Activated CD8-positive, alpha-beta memory T cell treated with anti-CD3 and anti-CD28 coated beads, Interleukin-2, amount 10 ng/mL, durations not matched to agents 7 days and 5 days (primary cell): ENCODE data around the gene TMEM44. TPM values are rescaled to one million over a fixed set of nuclear protein-coding genes. Genes with fewer than 3 reads are reported as not detected.
"Not testable (repeated sequence)": the region's sequence is repeated elsewhere in the genome, so short reads cannot be mapped to it uniquely, and the experiment has no call there.

Source experiments
- ATAC-seq: fragments of 150-1000 bp; cut with Tn5 transposase; one replicate; pipeline ENCODE4 v1.10.0; 2021; ENCODE audit warnings: moderate library complexity
- CTCF ChIA-PET: fragments of 350-600 bp; sonication (Branson Sonifier 250); formaldehyde crosslinking; loops from one replicate; lab custom pipeline; 2021; ENCODE audit warnings: antibody characterized with exemption; lab: Charles Lee
- DNase-seq: peaks from one replicate; pipeline ENCODE4 v3.0.0-alpha.2; 2020
- H3K27ac Mint-ChIP-seq: one replicate; pipeline ENCODE4 v1.8.0; 2021; ENCODE audit warnings: mild to moderate bottlenecking, mixed read lengths
- H3K27me3 Mint-ChIP-seq: one replicate; pipeline ENCODE4 v1.8.0; 2021; ENCODE audit warnings: mixed read lengths
- H3K36me3 Mint-ChIP-seq: one replicate; pipeline ENCODE4 v1.8.0; 2021; ENCODE audit warnings: mild to moderate bottlenecking, mixed read lengths
- H3K4me1 Mint-ChIP-seq: one replicate; pipeline ENCODE4 v1.8.0; 2021; ENCODE audit warnings: mixed read lengths
- H3K4me3 Mint-ChIP-seq: one replicate; pipeline ENCODE4 v1.8.0; 2021; ENCODE audit warnings: mild to moderate bottlenecking, moderate library complexity, mixed read lengths
- H3K9me3 Mint-ChIP-seq: one replicate; pipeline ENCODE4 v1.8.0; 2022; ENCODE audit warnings: low read depth, mixed read lengths
- total RNA-seq, 2 experiments: library from RNA; stranded (reverse); gene quantifications; one replicate each; pipeline ENCODE4 v1.2.3, GENCODE V29; 2021

The TMEM44 gene
- total RNA-seq, 2 experiments from 2014 or later = 15.3 to 15.9 TPM

DNA sequence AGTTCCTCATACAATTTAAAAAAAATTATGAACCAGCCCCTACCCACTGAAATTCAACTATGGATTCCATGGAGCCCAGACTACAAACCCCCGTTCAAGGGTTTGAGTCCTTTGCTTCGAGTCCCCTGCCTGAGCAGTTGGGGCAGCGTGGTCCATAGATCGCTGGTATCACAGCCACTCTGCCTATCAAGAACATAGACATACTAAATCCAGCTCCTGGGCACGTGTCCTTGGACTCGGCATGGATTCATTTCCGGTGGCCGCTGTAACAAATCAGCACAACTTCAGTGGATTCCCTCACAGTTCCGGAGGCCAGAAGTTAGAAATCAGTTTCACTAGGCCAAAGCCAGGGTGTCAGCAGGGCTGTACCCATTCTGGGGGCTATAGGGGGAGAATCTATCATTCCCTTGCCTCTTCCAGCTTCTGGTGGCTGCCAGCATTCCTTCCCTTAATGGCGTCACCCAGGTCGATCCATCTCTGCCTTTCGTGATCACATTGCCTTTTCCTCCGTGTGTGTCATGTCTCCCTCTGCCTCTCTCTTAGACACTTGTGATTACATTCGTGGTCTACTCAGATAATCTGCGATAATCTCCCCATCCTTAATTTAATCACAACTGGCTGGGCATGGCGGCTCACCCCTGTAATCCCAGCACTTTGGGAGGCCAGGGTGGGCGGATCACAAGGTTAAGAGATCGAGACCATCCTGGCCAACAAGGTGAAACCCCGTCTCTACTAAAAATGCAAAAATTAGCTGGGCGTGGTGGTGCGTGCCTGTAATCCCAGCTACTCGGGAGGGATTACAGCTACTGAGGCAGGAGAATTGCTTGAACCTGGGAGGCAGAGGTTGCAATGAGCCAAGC, 4.6 kb upstream of the TMEM44 start:
- Mint-ChIP-seq H3K27me3 (no peaks in the 10 kb centered on the region), H3K4me3 (no peak overlapping the region), H3K27ac (no peak overlapping the region), H3K4me1 (peaks cover 10% of the 10 kb centered on the region), H3K36me3 (peaks cover 16% of the 10 kb centered on the region), H3K9me3 (no peaks in the 10 kb centered on the region)
- CTCF ChIA-PET = no interaction called here
- no peak for DNase-seq
- no peak for ATAC-seq

DNA sequence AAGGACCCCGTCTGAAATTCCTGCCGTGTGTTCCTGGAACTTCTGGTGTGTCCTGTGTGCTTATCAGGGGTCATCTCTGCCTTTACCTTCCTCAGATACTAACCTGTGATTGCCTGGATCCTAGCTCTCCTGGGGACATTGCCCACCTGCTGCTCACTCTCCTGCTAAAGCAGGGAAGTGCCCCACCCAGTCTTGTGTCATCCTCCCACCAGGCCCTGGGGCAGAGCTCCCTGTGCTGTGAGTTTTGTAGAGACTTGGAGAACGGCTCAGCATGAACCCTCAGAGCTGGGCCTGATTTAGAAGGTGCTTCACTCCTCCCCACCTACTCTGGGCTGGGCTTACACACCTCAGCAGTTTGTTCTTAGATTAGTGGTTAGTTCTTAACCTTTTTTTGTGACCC, 3.8 kb upstream of the TMEM44 start:
- peaks cover 16% of the 10 kb centered on the region for H3K4me1 Mint-ChIP-seq
- DNase-seq = no peak
- no peak overlapping the region for H3K4me3 Mint-ChIP-seq
- ATAC-seq = no peak
- peaks cover 13% of the 10 kb centered on the region for H3K36me3 Mint-ChIP-seq
- no peaks in the 10 kb centered on the region for H3K27me3 Mint-ChIP-seq
- CTCF ChIA-PET = no interaction called here
- no peak overlapping the region for H3K27ac Mint-ChIP-seq
- no peaks in the 10 kb centered on the region for H3K9me3 Mint-ChIP-seq

DNA sequence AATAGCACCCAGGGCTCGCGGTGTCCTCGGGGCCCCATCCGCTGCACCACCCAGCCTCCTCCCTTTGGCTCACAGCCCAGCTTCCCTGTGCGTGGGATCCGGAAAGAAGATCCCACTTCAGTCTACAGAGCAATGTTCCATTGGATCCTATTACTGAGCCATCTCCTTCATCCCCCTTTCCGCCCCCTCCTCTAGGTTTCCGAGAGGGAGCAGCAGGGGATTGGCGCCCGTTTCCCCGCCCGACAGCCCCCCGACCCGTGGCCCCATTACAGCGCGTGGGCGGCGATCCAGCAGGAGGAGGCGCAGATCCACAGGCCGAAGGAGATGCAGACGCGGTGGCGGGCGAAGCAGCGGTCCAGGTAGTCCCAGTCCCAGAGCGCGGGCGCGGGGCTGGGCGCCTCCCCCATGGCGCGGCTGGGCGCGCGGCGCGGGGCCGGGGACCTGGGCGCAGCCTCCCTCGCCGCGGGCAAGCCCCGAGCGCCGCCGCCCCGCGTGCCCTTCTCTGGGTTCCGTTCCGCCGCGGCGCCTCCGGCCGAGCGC, 340 bp downstream of the TMEM44 start:
- Mint-ChIP-seq H3K36me3 (peaks cover 16% of the 10 kb centered on the region), H3K27ac (peak overlapping the region; percentile 73), H3K4me3 (peak overlapping the region; percentile 83), H3K27me3 (no peaks in the 10 kb centered on the region), H3K9me3 (no peaks in the 10 kb centered on the region), H3K4me1 (peaks cover 15% of the 10 kb centered on the region)
- peak; percentile 74 for ATAC-seq
- CTCF ChIA-PET = interaction anchor here (0.7 to 2.4 kb wide), 10 partner anchors 17 to 170 kb away, joined by 3 to 15 read pairs (median 4); partner anchors contain the start of gene LSG1
- peak; percentile 48 for DNase-seq

DNA sequence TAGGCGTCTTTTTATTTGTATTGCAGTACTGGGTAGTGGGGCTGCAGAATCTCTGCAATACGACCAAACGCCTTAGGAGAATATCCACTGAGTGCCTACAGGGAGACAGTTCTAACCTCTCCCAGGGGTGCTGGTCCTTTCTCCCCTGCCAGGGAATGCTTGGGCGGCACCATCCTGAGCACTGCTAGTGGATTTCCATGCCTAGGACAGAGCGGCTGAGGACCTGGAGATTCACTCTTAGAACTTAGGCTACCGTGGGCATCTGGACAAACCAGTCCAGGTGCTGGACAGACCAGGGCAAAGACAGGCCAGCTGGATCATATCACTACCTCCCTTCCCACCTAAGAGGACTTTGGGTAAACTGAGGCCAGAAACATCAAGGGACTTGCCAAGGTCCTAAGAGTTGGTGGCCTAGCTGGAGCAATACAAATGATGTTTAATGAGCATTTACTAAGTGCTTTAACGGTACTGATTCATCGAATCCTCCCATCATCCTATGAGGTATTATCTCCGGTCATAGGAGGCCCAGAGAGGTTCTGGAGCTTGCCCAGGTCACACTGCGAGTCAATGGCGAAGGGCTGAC, 902 bp downstream of the TMEM44 start:
- Mint-ChIP-seq H3K4me3 (peak overlapping the region; percentile 83), H3K27me3 (no peaks in the 10 kb centered on the region), H3K36me3 (peaks cover 16% of the 10 kb centered on the region), H3K9me3 (no peaks in the 10 kb centered on the region), H3K27ac (peak overlapping the region; percentile 73), H3K4me1 (peaks cover 15% of the 10 kb centered on the region)
- CTCF ChIA-PET = interaction anchor here (0.8 to 2.4 kb wide), 2 partner anchors 39 to 46 kb away, joined by 3 to 15 read pairs; partner anchors contain the start of gene LSG1
- ATAC-seq (no peak), DNase-seq (no peak)

DNA sequence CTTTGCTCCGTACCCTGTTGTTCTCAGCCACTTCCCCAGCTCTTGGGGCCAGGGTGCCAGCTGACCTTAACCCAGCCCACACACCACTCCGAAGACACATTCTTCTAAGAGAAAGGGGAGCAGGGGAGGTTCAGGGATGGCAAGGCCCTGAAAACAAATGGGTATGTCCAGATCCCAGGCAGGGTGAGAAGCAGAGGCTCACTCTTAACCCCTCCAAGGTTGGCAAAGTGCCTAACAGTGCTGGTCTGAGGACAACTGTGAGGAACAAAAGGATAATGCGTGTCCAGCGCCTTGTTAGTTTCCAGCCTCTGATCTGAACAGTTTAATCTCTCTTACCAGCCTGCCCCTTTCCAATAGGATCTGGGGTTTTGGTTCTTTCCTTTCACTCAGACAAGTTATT, 1.5 kb downstream of the TMEM44 start:
- H3K27ac Mint-ChIP-seq = no peak overlapping the region
- H3K9me3 Mint-ChIP-seq = no peaks in the 10 kb centered on the region
- ATAC-seq (no peak), DNase-seq (no peak)
- CTCF ChIA-PET = no interaction called here
- no peaks in the 10 kb centered on the region for H3K27me3 Mint-ChIP-seq
- H3K36me3 Mint-ChIP-seq = peaks cover 16% of the 10 kb centered on the region
- H3K4me1 Mint-ChIP-seq = peaks cover 14% of the 10 kb centered on the region
- peak overlapping the region; percentile 83 for H3K4me3 Mint-ChIP-seq

DNA sequence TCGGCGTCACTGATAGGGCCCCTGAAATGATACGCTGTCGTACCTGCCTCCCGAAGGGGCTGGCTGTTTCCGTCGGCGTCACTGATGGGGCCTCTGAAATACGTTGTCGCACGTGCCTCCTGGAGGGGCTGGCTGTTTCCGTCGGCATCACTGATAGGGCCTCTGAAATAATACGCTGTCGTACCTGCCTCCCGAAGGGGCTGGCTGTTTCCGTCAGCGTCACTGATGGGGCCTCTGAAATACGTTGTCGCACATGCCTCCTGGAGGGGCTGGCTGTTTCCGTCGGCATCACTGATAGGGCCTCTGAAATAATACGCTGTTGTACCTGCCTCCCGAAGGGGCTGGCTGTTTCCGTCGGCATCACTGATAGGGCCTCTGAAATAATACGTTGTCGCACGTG, 2.5 kb downstream of the TMEM44 start:
- H3K4me1 Mint-ChIP-seq = peaks cover 14% of the 10 kb centered on the region
- H3K27ac Mint-ChIP-seq, DNase-seq, CTCF ChIA-PET, H3K9me3 Mint-ChIP-seq, H3K27me3 Mint-ChIP-seq, H3K4me3 Mint-ChIP-seq, ATAC-seq: not testable (repeated sequence)
- H3K36me3 Mint-ChIP-seq = peaks cover 19% of the 10 kb centered on the region

DNA sequence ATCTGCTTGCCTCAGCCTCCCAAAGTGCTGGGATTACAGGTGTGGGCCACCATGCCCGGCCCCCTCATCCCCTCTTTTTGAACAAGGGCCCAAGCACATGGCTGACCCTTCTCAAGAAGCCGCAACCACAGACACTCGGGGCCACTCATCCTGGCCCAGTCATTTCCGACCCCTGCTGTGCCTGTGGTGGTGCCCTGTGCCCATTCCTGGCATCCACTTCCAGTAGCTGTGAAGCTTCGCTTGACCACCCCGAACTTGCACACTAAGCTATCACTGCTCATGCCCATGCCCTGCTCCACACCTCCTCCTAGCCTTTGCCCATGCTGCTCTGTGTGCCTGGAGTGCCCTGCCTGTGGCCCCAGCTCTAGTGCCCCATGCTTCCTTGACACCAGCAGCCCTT, 8.3 kb downstream of the TMEM44 start:
- Mint-ChIP-seq H3K4me1 (no peaks in the 10 kb centered on the region), H3K4me3 (no peak overlapping the region), H3K27ac (no peak overlapping the region), H3K27me3 (no peaks in the 10 kb centered on the region), H3K36me3 (peaks cover 13% of the 10 kb centered on the region), H3K9me3 (no peaks in the 10 kb centered on the region)
- no peak for DNase-seq
- ATAC-seq = no peak
- CTCF ChIA-PET = no interaction called here

DNA sequence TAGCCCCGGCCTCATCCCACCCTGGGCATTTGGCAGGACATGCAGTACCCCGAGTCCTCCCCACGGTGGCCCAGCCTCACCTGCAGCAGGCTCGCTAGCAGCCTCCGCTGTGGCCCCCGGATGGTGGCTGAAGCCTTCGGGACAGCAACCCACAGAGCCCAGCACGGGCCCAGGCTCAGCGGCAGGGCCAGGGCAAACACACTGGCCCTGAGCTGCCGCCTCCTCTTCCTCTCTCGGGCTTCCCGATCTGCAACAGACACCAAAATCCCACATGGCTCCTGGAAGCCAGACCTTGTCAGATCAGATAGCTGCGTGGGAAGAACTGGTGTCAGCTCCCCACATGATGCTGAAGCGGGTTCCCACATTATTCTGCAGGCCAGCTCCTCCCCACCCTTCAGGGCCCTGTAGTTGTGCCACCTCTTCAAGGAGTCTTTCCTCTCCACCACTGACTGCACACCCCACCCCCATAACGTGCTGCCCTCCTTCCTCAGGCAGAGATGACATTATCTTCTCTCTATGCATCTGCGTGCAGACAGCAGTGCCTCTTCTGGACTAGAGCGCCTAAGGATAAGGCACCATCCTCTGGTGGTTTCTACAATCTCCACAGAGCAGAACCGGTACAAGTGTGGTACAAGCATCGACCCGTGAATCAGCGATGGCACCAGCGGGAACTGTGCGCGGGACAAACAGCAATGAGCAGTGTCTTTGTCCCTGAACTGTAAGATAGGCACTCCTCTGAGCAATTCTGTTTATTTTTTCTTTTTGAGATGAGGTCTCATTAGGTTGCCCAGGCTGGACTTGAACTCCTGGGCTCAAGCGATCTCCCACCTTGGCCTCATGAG, 9.5 kb downstream of the TMEM44 start:
- DNase-seq (no peak), ATAC-seq (no peak)
- Mint-ChIP-seq H3K27ac (no peak overlapping the region), H3K36me3 (peaks cover 11% of the 10 kb centered on the region), H3K4me1 (no peaks in the 10 kb centered on the region), H3K4me3 (no peak overlapping the region), H3K9me3 (no peaks in the 10 kb centered on the region), H3K27me3 (no peaks in the 10 kb centered on the region)
- CTCF ChIA-PET = no interaction called here

DNA sequence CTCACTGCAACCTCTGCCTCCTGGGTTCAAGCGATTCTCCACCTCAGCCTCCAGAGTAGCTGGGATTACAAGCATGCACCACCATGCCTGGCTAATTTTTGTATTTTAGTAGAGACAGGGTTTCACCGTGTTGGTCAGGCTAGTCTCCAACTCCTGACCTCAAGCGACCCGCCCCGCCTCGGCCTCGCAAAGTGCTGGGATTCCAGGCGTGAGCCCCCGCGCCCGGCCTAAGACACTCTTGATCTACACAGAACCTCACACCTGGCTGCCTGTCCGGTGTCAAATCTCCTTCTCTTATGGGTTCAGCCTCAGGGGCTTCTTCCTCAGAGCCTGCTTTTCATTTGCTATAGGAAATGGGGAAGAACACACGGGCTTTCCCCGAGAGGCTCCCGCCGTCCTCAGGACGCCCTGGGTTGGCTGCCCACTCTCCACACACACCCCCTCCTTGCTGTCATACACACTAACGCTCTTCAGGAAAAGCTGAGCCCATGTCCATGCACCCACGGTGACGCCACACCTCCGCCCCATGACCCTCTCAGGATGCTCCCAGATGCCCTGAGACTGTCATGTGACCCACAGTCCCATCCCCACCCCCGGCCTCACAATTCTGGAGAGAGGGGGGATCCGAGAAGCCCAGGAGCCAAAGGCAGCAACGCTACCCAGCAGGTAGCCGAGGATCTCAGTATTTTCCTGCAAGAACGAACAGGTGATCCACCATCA, 10.4 kb downstream of the TMEM44 start:
- no peak overlapping the region for H3K4me3 Mint-ChIP-seq
- no peak for ATAC-seq
- CTCF ChIA-PET = interaction anchor here (1.5 kb wide), 1 partner anchor 13 kb away, joined by 3 read pairs; no protein-coding TSS in a partner anchor

DNA sequence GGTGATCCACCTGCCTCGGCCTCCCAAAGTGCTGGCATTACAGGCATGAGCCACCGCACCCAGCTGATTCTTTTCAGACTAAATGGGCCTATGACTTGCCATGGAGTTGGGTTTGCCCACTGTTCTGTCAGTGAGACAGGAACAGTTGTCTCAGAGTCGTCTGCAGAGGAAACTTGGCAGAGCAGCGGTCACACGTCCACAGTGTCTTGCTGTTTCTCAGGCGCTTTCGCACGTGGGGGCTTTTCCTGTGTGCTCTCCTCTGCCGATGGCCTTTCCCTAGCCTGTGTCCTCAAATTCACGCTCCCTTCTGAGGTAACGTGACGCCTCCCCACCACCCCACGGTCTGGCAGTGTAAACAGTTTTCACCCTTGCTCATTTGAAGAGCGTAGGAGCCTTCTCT, 11.3 kb downstream of the TMEM44 start:
- Mint-ChIP-seq H3K27ac (no peak overlapping the region), H3K4me3 (no peak overlapping the region), H3K27me3 (no peaks in the 10 kb centered on the region), H3K4me1 (no peaks in the 10 kb centered on the region), H3K36me3 (peaks cover 7% of the 10 kb centered on the region), H3K9me3 (no peaks in the 10 kb centered on the region)
- ATAC-seq (no peak), DNase-seq (no peak)
- CTCF ChIA-PET = interaction anchor here (1.5 kb wide), 1 partner anchor 12 kb away, joined by 3 read pairs; no protein-coding TSS in a partner anchor

More for the DNA sequence above, 10.4 kb downstream of the TMEM44 start:
- Mint-ChIP-seq H3K36me3 (peaks cover 7% of the 10 kb centered on the region), H3K4me1 (no peaks in the 10 kb centered on the region), H3K27ac (no peak overlapping the region), H3K9me3 (no peaks in the 10 kb centered on the region), H3K27me3 (no peaks in the 10 kb centered on the region)
- DNase-seq = no peak

DNA sequence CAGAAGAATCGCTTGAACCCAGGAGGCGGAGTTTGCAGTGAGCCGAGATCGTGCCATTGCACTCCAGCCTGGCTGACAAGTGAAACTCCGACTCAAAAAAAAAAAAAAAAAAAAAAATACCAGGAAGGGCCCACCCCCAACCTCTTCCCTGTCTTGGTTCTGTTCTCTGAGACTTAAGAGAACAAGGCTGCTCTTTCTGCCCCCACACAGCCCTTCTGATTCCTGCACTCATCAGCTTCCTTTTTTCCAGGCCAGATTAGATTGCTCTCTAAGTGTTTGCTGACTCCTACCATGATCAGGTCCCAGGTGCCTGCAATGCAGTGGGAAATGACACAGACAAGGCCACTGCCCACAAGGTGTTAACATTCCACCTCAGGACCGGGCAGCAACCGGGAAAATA, 13.0 kb downstream of the TMEM44 start:
- peaks cover 4% of the 10 kb centered on the region for H3K36me3 Mint-ChIP-seq
- no peaks in the 10 kb centered on the region for H3K27me3 Mint-ChIP-seq
- H3K4me3 Mint-ChIP-seq = no peak overlapping the region
- CTCF ChIA-PET = no interaction called here
- H3K9me3 Mint-ChIP-seq = no peaks in the 10 kb centered on the region
- H3K4me1 Mint-ChIP-seq = no peaks in the 10 kb centered on the region
- DNase-seq (no peak), ATAC-seq (no peak)
- no peak overlapping the region for H3K27ac Mint-ChIP-seq

DNA sequence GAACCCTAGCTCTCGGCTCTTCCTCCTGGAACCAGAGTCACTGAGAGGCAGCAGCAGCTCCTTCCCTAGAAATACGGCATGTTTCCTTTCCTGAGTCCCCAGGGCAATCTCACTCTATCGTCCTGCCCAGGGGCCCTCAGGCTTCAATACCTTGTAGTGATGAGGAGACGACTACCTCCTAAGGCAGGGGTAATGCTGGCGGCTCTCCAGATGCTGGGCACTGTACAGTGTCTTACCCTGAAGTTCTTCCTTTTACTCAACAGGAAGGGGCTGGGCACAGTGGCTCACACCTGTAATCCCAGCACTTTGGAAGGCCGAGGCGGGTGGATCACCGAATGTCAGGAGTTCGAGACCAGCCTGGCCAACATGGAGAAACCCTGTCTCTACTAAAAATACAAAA, 13.5 kb downstream of the TMEM44 start:
- Mint-ChIP-seq H3K9me3 (no peaks in the 10 kb centered on the region), H3K4me1 (no peaks in the 10 kb centered on the region), H3K27me3 (no peaks in the 10 kb centered on the region), H3K27ac (no peak overlapping the region), H3K4me3 (no peak overlapping the region), H3K36me3 (peaks cover 1% of the 10 kb centered on the region)
- no peak for ATAC-seq
- no peak for DNase-seq
- CTCF ChIA-PET = interaction anchor here (0.9 kb wide), 1 partner anchor 28 kb away, joined by 4 read pairs; no protein-coding TSS in a partner anchor
